NOMO-1 (cell line): ENCODE measurements around the gene TANGO2.

Experiments used
- DNase-seq, 2 experiments: peaks; one replicate each; lab custom pipeline; 2025; ENCODE audit not compliant: unreplicated experiment in 2 of 2; lab: John Stamatoyannopoulos, UW

The TANGO2 gene

DNA sequence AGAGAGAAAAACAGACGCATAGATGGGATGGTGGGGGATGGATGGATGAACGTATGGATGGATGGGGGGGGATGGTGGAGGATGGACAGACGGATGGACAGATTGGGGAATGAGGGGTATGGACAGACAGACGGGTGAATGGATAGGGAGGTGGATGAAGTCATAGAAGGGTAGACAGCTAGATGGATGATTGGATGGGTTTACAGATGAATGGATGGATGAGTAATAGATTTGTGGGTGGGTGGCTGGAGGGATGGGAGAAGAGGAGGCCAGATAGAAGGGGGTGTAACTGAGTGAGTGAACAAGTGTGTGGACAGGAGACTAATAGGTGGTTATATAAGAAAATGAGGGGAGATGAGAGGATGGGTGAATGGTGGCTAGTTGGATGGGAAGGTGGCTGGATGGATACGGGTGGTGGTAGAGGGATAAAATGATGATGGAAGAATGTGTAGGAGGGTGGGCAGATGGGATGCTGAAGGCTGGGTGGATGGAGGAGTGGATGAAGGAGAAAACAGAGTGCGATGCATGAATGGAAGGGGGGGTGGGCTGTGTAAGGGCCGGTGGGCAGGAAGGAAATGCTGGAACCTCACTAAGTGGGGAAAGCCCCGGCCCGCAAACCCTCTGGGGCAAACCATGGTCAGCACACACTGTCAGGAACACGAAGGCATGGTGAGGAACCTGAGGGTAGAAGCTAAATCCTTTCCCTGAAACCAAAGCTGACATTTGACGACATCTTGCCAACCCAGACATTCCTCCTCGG is 25.9 kb upstream of the TANGO2 start:
- DNase-seq: no peak

DNA sequence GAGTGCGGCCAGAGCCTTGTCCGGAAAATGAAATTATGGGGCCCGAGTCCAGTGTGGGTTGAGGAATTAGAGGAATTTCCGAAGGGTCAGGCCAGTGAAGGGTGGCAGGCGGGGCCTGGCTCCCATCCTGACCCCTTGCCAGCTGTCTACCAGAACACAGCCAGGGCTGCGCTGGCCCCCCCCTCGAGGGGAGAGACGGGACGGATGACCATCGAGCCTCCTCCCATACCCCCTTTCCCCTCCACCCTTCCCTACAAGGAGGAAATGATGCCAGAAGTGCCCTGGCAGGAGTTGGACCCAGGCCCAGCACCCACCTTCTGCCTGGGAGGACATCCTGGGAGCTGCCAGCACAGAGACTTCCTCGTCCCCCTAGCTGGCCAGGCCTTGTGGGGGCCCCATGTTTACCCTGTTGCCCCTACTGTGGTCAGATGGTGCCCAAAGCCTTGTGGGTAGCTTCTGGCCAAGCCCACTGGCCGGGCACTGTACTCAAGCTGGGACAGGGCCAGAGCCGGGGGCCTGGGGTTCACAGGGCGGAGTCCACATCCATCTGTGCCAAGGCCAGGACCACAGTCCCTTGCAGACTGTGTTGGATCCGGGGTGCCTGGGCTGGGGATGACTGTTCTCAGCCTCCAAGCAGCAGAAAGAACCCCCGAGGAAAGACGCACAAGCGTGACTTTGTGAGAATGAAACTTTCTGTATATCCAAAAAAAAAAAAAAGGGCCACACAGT is 25.1 kb upstream of the TANGO2 start:
- DNase-seq: no peak

DNA sequence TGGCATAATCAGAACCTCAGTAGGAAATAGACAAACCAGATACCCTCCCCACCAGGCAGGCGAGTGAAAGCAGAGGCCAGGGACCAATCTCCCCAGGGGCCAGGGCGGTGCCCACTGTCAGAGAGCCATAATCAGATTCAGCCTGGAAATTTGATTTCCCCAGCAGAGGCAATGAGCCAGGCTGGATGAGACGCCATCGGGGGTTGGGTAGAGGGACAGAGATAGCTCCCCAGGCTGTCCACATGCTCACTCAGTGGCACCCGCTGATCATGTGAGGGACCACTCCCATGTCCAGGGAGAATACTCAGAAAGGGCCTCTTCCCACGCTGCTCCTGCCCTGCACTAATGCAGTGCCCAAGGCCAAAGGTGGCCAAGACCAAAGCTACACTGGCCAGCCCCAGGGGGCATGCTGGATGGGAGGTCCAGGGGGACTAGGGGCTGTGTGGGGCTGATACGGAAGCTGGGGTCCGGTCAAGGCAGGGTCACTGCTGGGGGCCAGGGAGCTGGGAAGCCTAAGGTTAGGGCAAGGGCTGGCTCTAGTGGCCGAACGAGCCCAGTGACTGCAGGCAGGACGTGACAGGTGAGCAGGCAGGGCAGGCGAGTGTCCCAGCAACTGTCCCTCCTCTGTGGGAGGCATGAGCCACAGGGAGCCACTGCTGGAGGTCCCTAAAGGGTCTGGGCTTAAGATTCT is 24.1 kb upstream of the TANGO2 start:
- no peak for DNase-seq

DNA sequence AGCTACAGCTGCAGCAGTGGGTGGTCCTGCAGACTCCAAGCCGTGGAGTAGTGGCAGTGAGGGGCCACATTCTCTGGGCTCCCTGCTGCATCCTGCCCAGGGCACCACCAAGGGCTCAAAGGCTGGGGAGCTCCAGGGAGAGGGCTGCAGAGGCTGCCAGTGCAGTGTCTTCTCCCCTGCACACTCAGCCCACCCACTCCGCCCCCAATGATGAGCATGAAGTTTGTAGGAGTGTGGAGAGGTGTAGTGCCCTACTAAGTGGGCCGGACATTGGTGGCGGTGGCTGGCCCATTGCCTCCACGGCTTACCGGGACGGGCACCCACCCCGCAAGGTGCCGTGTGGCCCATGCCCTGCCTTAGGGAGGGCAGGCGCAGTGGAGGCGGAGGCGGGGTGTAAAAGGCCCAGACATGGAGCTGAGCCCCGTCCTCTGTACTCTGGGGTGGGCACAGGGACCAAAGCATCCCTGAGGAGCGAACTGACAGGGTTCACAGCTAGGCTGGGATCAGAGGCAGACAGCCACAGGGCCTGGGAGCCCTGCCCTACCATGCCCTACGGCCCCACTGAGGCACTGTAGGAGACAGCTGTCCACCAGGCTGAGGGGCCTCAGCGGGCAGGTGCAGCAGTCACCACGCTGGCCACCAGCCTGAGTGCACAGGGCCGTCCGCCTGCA is 23.2 kb upstream of the TANGO2 start:
- no peak for DNase-seq

DNA sequence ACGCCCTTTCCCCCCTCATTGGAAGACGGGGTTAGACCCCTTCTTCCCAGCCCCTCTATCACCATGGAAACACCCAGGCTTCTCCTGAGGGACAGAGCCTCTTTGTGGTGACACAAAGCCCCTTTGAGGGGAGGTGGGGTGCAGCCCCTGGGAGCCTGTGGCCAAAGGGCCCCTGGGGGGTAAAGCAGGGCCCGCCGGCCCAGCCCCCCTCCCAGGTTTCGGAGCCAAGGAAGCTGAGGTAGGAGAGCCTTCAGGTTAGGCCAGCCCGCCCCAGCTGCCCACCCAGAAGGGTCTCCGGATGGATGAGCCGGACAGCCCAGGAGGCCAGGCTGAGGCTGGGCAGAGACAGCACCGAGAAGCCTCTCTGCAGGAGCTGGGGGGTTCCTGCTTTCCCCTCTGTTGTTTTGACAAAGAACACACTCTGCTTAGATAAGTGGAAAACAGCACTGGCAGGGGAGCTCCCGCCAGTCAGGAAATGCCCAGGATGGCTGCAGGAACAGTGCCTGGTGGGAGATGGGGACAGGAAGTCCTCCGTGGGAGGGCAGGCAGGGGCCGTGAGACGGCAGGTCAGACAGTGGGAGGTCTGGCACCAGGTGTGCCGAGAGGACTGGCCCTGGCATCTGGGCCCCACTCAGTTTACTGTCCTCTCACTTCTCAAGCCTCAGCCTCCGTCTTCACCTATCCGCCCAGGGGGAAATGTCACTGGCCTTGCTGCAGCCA is 22.5 kb upstream of the TANGO2 start:
- DNase-seq: no peak

DNA sequence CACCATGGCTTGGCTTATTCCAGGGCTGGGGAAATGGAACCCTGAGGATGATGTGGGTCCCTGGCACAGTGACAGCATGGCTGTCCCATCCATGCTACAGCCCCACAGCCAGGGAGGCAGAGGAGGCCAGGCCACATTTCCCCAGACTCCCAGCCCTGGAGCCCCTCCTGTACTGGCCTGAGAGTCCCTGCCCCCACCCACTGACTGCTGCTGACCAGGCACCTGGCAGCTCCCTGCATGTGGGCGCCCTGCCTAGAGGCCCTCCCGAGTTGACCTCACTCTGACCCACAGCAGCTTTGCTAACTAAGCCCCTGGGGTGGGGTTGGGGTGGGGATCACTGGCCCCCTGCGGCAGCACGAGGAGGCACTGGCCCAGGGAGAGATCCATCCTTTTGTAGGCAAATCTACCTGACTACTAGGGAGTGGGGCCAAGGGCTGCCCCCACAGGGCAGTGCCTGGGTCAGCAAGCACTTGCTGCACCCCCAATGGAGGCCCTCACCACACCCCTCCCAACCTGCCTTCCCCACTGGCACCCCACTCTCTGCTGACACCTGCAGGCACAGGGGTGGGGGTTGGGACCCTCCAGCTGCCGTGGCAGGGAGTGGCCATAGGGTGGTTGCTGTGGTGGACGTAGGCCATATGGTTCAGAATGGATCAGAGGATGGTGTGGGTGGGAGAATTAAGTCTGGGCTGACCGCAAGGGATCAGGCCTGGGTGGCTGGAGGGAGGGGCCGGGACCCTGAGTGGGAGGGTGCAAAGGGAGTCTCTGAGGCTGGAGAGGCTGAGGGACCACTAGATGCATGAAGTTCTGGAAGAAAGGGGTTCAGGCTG is 21.7 kb upstream of the TANGO2 start:
- DNase-seq: no peak

DNA sequence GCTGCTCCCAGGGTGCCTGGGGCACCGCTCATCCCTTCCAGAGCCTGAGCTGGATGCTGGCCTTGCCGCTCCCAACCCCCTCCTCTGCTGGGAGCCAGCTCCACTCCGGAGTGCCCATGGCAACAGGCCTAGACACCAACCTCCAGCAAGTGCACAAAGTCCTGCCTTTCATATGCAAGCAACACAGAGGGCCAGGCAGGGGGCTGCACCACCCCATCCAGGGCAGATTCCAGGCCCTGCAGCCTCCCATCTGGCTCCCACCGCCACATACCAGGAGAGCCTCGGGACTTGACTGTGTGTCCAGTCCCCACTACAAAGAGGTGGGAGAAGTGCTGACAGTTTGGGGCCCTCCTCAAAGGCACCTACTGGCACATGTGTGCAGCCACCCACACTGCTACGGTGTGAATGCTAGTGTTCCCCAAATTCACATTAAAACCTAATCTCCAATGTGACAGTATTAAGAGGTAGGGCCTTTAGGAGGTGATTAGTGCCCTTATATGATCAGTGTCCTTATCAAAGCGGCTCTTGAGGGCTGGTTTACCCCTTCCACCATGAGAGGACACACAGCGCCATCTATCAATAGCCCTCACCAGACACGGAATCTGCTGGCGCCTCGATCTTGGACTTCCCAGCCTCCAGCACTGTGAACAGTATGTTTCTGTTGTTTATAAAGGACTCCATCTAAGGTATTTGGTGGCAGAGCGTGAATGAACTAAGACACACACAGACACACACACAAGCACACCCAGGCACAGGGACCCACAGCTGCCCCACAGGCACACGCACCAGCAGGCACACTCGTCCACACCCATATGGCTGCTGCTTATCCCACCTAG is 20.4 kb upstream of the TANGO2 start:
- no peak for DNase-seq

DNA sequence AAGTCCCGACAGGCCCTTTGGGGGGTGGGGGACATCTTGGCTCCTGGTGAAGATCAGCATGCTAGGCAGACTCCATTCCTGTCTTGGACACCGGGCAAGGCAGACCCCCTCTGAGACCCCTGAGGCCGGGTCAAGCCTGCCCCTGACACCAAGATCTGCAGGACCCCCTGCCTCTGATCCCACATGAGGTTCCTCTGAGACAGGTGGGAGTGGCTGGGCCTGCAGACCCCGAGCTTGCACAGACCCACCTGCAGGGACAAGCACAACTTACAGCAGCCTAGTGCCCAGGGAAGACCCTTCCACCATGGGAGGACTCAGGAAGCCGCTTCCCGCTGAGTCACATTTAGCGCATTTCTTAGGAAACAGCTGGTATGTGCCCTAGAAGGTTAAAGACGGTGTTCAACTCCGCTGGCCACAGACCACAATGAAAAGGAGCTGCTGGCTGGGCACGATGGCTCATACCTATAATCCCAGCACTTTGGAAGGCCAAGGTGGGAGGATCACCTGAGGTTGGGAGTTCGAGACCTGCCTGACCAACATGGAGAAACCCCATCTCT is 19.8 kb upstream of the TANGO2 start:
- DNase-seq: no peak

DNA sequence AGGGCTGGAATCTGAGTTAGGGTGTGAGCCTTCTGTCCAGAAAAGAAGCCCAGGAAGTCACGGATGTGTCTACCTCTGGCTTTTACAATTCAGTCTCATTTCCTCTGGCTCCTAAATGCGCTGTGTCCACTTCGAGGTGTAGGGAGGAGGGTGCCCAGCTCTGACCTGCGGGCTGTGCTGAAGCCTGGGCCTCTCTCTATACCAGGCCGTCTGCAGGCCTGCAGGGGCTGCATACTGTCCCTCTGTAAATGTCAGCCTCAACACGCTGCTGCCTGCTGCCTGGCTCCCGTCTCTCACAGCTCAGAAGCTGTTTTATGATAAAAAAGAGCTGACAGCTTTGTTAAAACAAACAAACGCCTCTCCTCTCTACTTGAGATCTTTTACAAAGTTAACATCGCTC is 18.8 kb upstream of the TANGO2 start:
- DNase-seq: no peak

DNA sequence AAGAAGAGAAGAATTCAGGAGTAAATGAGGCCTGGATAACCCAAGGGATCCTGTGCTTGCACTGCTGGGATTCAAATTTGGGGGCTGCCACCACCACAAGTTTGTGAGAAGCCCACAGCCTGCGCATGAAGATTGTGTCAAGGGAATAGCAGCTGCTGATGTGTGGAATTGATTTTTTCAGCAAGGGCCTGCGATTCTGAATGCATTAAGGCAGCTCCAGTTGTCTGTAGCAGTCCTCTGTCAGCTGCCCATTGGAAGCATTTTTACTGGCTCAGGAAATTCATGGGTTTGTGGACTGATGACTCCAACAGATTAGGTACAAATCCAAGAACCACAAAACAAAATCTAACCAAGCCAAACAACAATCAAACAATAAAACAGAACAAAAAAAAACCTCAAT is 18.3 kb upstream of the TANGO2 start:
- DNase-seq: no peak

DNA sequence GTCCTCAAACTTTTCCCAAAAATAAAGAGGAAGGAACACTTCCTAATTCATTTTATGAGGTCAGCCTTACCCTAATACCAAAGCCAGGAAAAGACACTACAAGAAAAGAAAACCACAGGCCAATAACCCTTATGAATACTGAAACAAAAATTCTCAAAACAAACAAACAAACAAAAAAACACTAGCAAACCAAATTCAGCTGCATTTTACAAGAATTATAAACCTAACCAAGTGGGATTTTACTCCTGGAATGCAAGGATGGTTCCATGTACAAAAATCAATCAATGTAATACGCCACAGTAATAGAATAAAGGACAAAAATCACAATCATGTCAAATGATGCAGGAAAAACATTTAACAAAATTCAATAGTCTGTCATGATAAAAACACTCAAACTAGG is 17.6 kb upstream of the TANGO2 start:
- DNase-seq: no peak

DNA sequence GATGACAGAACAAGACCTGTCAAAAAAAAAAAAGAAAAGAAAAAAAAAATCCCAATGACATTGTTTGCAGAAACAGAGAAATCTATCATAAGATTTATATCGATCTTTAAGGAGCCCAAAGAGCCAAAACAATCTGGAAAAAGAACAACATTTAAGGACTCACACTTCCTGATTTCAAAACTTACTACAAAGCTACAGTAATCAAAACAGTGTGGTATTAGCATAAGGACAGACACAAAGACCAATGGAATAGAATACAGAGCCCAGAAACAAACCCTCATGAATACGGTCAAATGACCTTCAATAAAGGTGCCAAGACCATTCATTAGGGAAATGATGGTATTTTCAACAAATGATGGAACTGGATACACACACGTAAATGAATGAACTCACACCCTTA is 16.4 kb upstream of the TANGO2 start:
- DNase-seq: no peak

DNA sequence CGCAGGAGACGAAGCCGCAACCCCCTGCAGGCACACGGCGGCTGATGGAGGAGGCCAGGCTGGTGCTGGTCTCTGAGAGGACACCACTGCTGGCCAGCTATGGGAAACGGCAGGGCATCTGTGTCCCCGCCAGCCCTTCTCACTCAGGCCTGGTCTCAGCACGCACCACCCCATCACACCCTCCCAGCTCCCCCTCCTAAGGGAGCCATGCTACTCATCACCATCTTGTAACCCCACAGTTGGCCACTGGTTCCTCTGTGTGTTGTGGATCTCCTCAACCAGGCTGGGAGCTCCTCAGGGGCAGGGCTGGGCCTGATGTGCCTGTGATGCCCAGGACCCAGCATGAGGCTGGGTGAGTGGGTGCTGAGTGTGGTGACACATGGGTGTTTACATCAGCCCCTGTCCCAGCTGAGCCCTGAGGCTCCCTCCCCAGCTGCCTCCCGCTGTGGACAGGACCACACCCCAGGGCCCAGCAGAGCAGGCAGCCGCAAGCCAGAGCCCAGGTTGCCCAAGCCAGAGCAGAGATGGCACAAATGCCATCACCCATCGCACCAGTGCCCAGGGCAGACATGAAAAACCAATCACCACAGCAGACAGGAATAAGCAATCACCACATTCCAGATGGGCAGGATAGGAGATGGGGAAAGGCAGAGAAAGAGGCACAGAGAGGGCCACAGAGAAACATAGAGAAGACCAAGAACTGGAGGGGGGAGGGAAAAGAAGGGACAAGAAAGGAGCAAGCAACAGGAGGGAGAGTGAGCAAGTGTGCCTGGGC is 12.5 kb upstream of the TANGO2 start:
- DNase-seq: no peak

DNA sequence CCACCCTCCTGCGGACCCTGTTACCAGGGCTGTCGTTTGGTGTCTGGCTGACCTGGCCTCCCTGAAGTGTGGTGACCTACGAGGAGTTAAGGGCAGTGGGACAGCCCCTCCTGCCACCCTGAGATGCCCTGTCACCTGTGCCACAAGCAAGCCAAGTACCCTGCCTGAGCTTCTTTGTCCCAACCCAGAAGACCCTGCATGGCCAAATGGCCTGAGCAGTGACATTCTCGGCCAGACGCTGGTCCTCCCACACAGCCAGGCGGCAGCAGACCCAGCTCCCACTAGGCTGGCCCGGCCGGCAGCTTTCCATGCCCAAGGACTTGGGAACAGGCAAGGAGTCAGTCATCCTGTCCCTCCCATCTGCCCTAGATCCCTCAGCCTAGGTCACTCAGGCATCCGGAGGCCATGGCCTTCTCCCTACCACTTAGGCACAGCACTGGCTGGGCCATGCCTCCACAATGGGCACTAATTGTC is 11.9 kb upstream of the TANGO2 start:
- no peak for DNase-seq

DNA sequence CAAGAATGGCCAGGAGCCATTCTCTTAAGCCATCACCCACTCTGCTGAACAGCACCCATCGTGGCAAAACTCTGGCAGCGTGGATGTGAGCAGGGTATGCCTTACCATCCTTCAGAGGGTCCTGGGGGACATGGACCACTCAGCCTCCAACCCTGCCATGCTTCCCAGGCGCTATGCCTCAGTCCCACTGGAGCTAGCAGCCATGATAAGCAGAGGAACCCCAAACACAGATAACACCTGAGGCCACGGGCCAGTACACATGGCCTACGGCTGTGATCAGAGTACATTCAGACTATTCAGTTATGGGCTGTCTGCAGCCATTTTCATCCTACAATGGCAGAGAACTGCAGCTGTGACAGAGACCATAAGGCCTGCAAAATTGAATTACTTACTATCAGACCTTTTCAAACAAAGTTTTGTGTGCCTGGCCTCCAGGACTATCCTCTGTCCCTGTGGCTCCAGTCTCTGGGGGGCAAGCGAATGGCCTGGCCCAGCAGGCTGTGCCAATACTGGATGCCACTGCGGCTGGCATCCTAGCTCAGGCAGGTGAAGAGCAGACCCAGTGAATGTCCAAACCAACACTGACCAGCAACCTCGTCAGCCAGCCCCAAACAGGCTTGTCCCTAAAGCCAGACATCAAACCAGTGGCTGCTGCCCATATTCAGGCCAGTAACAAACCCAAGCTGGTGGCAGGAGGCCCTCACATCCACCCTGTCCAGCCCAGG is 11.2 kb upstream of the TANGO2 start:
- no peak for DNase-seq

DNA sequence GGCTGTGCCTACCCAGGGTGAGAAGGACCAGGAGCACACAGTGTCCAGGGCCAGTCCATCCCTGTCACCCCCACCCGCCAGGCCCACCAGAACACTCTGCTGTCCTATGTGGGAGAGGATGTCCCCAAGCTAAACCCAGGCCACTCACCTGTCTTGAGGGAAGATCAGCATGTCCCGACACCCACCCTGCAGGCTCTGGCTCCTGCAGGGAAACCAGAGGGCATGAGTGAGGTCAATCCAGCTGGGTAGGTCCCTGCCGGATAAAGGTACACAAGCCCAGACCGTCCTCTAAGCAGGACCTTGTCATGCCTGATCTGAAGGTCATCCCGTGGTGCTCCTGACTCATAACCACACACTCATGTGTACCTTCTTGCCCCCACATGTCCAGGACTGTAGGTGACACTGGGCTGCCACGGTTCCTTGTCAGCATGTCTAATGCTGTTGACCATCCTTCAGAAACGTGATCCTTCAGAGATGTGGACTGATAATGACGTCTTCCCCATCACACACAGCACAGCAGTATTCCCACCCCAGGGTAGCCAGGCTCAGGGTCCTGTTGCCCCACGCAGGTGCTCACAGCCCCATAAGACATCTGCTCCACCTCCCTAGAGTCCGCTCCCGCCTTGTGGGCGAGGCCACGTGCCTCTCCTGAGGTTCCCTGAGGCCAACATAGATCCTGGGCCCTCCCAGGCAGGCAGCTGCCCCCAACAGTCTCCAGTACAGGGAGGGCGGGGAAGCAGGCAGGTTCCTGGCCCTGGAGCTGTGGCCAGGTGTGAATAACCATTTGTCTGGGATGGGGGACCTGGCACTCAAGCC is 10.4 kb upstream of the TANGO2 start:
- DNase-seq: no peak
